Measurements from ENCODE around the gene EYS. TPM values are rescaled to one million over a fixed set of nuclear protein-coding genes. Genes with fewer than 3 reads are reported as not detected.

Gene EYS
- total and polyA plus RNA-seq, 9 of the 15 experiments (the other 6 are each of a cell fraction or from before 2014, with no cell fraction given), result 0.03 to 0.36 (median 0.10) TPM; not detected in 2

DNA sequence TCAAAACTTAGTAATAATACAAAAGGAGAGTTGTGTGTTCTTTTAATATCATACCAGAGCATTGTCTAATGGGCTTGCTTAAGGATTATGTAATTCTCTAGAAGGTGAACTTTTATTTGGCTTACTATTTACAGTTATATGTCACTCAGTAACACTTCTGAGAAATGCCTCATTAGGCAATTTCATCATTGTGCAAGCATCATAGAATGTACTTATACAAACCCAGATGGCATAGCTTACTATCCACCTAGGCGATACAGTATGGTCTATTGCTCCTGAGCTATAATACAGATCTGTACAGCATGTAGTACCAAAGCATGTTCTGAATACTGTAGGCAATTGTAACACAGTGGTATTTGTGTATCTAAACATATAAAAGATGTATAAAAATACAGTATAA, 1731.3 kb downstream of the EYS start:
- in situ Hi-C loops (cut with MboI) (no loop called here), intact Hi-C loops (cut with micrococcal nuclease) (no loop called here)
- Histone ChIP-seq H3K9me1 (ENCODE audit: control insufficient read depth, insufficient read depth, low read length) (no peaks in the 10 kb centered on the region), H3K27ac (ENCODE audit: extremely low read depth, low read depth, low read length) (no peak overlapping the region), H3K36me3 (ENCODE audit: control insufficient read depth, insufficient read depth, low read length) (no peaks in the 10 kb centered on the region), H3K79me2 (ENCODE audit: control insufficient read depth, insufficient read depth, low read length) (no peaks in the 10 kb centered on the region), H3K9me3 (replicated peaks; ENCODE audit: control insufficient read depth, insufficient read depth, low read depth, low read length) (no peaks in the 10 kb centered on the region), H3K4me2 (ENCODE audit: insufficient read depth, low read length) (no peak overlapping the region), H4K20me1 (replicated peaks; ENCODE audit: control insufficient read depth, insufficient read depth, low read length) (no peaks in the 10 kb centered on the region), H2AFZ (ENCODE audit: low read depth, low read length) (no peak overlapping the region), H3K4me3 (no peak overlapping the region), H3K9ac (ENCODE audit: insufficient read depth in 1 of 2, low read depth in 2 of 2, low read length in 2 of 2) (no peak overlapping the region), H3K4me1 (replicated peaks in 1 of 2; ENCODE audit: control insufficient read depth in 2 of 2, insufficient read depth in 2 of 2, low read length in 2 of 2) (no peaks in the 10 kb centered on the region), H3K27me3 (ENCODE audit: control insufficient read depth in 2 of 2, insufficient read depth in 2 of 2, low read length in 2 of 2) (no peaks in the 10 kb centered on the region)
- BruUV-seq (replicated peaks), result no TSS peak
- DNase-seq (ENCODE audit: extremely low read depth in 1 of 4, low spot score in 3 of 4) (no peak), FAIRE-seq (no peak), ATAC-seq (no peak)
- TF ChIP-seq ZNF143 (CRISPR knock-in tag; IDR thresholded peaks at IDR 0.05) (no peak), RCOR1 (IDR thresholded peaks at IDR 0.05; ENCODE audit: borderline replicate concordance in 1 of 2, low read depth in 2 of 2, low read length in 2 of 2) (no peak), BRD9 (IDR thresholded peaks at IDR 0.05; ENCODE audit: low read depth, partially characterized antibody) (no peak), FOXJ3 (CRISPR knock-in tag; IDR thresholded peaks at IDR 0.05) (no peak), ZFPM2 (CRISPR knock-in tag; IDR thresholded peaks at IDR 0.05) (no peak), NFXL1 (CRISPR knock-in tag; IDR thresholded peaks at IDR 0.05) (no peak), NR2F6 (CRISPR knock-in tag; IDR thresholded peaks at IDR 0.05) (no peak), SMARCA4 (IDR thresholded peaks at IDR 0.05) (no peak), ZNF197 (CRISPR knock-in tag; IDR thresholded peaks at IDR 0.05; ENCODE audit: low read depth) (no peak), ZNF696 (CRISPR knock-in tag; conservative IDR thresholded peaks at IDR 0.05) (no peak), DIDO1 (tag; IDR thresholded peaks at IDR 0.05; ENCODE audit: low read depth) (no peak), IFI16 (CRISPR knock-in tag; IDR thresholded peaks at IDR 0.05) (no peak), DACH1 (IDR thresholded peaks at IDR 0.05; ENCODE audit: partially characterized antibody) (no peak), CHD1 (IDR thresholded peaks at IDR 0.05; ENCODE audit: low read length) (no peak), PTRF (tag; IDR thresholded peaks at IDR 0.05) (no peak), ZNF589 (CRISPR knock-in tag; IDR thresholded peaks at IDR 0.05; ENCODE audit: low read depth) (no peak), KAT2B (IDR thresholded peaks at IDR 0.05; ENCODE audit: low read depth, low read length) (no peak)
- TF ChIP-seq, protein P1, sequence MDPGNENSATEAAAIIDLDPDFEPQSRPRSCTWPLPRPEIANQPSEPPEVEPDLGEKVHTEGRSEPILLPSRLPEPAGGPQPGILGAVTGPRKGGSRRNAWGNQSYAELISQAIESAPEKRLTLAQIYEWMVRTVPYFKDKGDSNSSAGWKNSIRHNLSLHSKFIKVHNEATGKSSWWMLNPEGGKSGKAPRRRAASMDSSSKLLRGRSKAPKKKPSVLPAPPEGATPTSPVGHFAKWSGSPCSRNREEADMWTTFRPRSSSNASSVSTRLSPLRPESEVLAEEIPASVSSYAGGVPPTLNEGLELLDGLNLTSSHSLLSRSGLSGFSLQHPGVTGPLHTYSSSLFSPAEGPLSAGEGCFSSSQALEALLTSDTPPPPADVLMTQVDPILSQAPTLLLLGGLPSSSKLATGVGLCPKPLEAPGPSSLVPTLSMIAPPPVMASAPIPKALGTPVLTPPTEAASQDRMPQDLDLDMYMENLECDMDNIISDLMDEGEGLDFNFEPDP (CRISPR knock-in tag; IDR thresholded peaks at IDR 0.05), result no peak
- TF ChIP-seq, protein P2, sequence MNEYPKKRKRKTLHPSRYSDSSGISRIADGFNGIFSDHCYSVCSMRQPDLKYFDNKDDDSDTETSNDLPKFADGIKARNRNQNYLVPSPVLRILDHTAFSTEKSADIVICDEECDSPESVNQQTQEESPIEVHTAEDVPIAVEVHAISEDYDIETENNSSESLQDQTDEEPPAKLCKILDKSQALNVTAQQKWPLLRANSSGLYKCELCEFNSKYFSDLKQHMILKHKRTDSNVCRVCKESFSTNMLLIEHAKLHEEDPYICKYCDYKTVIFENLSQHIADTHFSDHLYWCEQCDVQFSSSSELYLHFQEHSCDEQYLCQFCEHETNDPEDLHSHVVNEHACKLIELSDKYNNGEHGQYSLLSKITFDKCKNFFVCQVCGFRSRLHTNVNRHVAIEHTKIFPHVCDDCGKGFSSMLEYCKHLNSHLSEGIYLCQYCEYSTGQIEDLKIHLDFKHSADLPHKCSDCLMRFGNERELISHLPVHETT (CRISPR knock-in tag; conservative IDR thresholded peaks at IDR 0.05 in 1 of 2, IDR thresholded peaks at IDR 0.05 in 1 of 2), result no peak
- 6% methylated on average over 1 of the region's 1 CpG for WGBS (ENCODE audit: insufficient coverage, low coverage, missing lambda C conversion rate)
- ChIA-PET POLR2A (no interaction called here), CTCF (ENCODE audit: low intra/inter-chr PET ratio) (no interaction called here)
